HG02981 (cell line): ENCODE measurements around the gene COL4A1.

ENCODE experiments used
- ATAC-seq: cut with Tn5 transposase; IDR thresholded peaks from one replicate; pipeline ENCODE4 v1.9.1; 2021; ENCODE audit warnings: mild to moderate bottlenecking, moderate library complexity; ENCODE audit not compliant: unreplicated experiment

The COL4A1 gene

GRCh38 chr13:110297766-110298504 is 9.0 kb downstream of the COL4A1 start:
- no peak for ATAC-seq

GRCh38 chr13:110297011-110297410 is 9.9 kb downstream of the COL4A1 start:
- ATAC-seq = no peak

- no peak for ATAC-seq
These were observed 12.3 kb downstream of the COL4A1 start for GRCh38 chr13:110294622-110295021.

GRCh38 chr13:110294146-110294545 is 12.8 kb downstream of the COL4A1 start:
- ATAC-seq = no peak

- ATAC-seq = no peak
These were observed 13.3 kb downstream of the COL4A1 start for GRCh38 chr13:110293649-110294048.

GRCh38 chr13:110293037-110293436 is 13.9 kb downstream of the COL4A1 start:
- ATAC-seq = no peak

GRCh38 chr13:110291286-110291685 is 15.7 kb downstream of the COL4A1 start:
- ATAC-seq = no peak

- ATAC-seq = no peak
These were observed 16.1 kb downstream of the COL4A1 start for GRCh38 chr13:110290826-110291225.

GRCh38 chr13:110290153-110290552 is 16.8 kb downstream of the COL4A1 start:
- no peak for ATAC-seq

- ATAC-seq = no peak
These were observed 17.3 kb downstream of the COL4A1 start for GRCh38 chr13:110289661-110290060.

- no peak for ATAC-seq
These were observed 17.8 kb downstream of the COL4A1 start for GRCh38 chr13:110289174-110289573.

- no peak for ATAC-seq
These were observed 19.8 kb downstream of the COL4A1 start for GRCh38 chr13:110286833-110287819.

GRCh38 chr13:110285991-110286832 is 20.7 kb downstream of the COL4A1 start:
- ATAC-seq = no peak

GRCh38 chr13:110284779-110285484 is 22.0 kb downstream of the COL4A1 start:
- ATAC-seq = no peak

- ATAC-seq = no peak
These were observed 23.0 kb downstream of the COL4A1 start for GRCh38 chr13:110283736-110284517.

GRCh38 chr13:110282316-110282841 is 24.6 kb downstream of the COL4A1 start:
- no peak for ATAC-seq

- ATAC-seq = no peak
These were observed 25.2 kb downstream of the COL4A1 start for GRCh38 chr13:110281736-110282135.

- ATAC-seq = no peak
These were observed 25.8 kb downstream of the COL4A1 start for GRCh38 chr13:110280985-110281688.
